ENCODE results near the gene HBG1. TPM values are rescaled to one million over a fixed set of nuclear protein-coding genes. Genes with fewer than 3 reads are reported as not detected.
"Not testable (repeated sequence)": the region's sequence is repeated elsewhere in the genome, so short reads cannot be mapped to it uniquely, and the experiment has no call there.

The HBG1 gene
- total RNA-seq, 1 experiment from 2014 or later: not detected

DNA sequence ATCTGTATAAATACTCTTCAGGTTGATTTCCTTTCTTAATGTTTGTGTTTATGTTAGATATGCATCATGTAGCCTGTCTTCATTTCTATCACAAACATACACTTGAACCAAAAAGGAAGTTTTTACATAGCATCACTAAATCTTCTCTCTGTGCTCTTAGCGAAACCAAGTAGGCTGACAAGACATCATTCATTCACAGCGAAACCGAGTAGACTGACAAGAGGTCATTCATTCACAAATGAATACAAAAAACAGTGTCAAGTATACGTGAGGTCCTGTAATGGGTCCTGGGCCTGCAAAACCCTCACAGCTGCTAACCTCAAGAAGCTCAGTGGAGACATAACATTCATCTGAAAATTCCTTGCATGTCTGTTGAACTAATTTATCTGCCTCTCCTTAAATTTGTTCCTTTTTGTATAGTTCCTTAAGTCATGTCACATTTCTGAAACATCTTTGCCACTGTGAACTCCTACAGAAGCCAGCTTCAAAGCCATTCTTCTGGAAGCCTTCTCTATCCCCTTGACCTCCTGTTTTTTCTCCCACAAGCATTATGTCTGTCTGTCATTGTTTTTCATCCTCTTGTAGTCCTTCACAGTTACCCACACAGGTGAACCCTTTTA lies 29.9 kb upstream of the HBG1 start:
- DNase-seq (ENCODE audit: extremely low read depth, low read depth): no peak

DNA sequence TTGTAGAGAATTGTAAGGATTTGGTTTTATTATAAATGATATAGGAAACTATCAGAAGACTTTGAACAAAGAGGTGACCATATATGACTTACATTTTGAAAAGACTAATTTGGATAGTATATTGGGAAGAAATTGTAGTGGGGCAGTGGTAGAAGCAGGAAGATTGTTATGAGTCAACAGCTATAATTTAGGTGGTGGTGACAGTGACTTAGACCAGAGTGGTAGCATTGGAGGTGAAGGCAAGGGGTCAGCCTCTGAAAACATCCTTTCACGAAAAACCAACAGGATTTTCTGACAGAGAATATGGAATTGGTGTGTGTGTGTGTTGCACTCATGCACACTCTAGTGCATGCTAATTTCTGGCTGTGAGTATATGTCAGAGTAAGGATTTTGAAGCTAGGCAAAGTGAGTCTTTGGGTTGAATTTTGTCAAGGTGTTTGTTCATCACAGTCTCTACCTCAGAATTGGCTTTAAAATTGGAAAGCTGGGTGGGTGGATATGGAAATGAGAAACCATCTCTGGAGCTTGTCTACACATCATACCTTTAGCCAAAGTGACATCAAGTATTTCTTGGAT lies 28.2 kb upstream of the HBG1 start:
- no peak for DNase-seq (ENCODE audit: extremely low read depth, low read depth)

DNA sequence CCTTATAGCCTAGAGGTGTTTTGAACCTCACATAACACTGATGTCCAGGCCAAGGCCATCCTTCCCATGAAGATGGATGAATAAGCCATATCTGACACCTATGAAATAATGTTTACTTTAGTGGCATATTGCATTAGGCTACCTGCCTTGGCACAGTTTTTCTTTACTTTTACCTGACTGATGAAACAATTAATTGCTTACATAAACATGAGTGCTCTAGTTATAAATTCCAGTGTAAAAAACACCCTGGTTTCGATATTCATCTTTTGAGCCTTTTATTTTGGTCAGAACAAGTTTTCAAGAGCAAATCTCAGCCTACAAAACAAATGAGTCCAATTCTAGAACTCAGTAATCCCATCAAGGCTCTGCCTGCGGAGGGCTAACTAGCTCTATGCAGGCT lies 27.0 kb upstream of the HBG1 start:
- no peak for DNase-seq (ENCODE audit: extremely low read depth, low read depth)

DNA sequence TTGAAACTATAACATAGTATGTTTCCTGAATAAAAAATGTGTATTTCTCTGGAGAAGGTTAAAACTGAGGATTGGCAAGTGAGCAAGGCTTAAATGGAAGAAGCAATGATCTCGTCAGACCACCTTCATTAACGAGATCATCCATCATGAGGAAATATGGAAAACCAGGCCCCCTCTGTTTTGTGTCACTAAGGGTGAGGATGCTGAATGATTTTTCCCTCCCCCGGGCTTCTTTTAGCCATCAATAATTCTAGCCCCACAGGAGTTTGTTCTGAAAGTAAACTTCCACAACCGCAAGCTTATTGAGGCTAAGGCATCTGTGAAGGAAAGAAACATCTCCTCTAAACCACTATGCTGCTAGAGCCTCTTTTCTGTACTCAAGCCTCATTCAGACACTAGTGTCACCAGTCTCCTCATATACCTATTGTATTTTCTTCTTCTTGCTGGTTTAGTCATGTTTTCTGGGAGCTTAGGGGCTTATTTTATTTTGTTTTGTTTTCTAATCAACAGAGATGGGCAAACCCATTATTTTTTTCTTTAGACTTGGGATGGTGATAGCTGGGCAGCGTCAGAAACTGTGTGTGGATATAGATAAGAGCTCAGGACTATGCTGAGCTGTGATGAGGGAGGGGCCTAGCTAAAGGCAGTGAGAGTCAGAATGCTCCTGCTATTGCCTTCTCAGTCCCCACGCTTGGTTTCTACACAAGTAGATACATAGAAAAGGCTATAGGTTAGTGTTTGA lies 25.9 kb upstream of the HBG1 start:
- no peak for DNase-seq (ENCODE audit: extremely low read depth, low read depth)

DNA sequence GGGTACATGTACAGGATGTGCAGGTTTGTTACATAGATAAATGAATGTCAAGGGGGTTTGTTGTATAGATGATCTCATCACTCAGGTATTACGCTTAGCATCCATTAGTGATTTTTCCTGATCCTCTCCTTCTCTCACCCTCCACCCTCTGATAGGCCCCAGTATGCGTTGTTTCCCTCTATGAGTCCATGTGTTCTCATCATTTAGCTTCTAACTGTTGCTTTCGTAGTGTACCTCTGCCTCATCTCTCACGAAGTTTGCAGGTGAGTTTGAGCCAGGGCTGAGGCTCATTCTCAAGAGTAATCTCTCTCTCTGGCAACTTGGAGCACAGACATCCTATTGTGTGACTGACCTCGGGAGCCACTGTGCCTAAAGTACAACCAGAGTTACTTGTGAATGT lies 24.7 kb upstream of the HBG1 start:
- no peak for DNase-seq (ENCODE audit: extremely low read depth, low read depth)

DNA sequence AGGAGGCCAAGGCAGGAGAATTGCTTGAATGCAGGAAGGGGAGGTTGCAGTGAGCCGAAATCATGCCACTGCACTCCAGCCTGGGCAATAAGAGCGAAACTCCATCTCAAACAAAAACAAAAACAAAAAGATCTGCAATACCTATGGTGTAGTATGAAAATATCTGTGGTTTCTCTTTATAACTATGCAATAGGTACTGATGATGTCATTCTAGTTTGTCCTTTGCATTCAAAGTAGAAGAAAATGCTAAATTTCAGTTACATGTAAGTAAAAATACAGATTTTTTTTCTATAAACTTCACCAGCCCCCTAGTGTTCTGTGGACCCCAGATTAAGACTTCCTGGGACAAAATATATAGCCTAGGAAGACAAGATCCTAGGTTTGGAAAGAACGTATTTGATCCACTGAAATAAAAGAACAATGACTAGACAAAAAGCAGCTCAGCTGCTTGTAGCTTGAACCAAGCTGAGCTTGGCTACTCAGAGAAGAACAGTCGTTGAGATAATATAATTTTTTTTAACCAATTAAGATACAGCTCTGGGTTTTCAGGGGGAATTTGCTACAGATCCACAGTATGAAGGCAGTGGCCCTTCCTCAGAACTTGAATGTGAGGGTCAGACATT lies 22.8 kb upstream of the HBG1 start:
- DNase-seq (ENCODE audit: extremely low read depth, low read depth): no peak

DNA sequence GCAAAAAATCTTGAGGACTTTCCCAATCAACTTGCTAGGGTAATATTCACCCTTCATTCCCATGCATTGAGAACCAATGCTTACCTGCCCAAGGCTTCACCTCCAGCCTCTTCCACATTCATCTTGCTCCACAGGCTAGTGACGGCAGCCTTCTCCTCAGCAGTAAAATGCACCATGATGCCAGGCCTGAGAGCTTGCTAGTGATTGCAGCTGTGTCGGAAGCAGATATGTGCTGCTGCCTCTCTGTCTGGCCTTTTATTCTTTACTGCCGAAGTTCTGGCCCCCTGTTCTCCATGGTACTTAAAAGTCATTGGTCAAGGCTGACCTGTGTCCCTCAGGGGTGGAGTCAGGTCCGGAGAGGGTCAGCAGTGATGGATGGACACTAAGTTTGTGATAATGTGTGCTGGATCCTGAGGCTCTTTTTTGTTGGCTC lies 20.1 kb upstream of the HBG1 start, which contains the start of gene HBE1:
Gene HBE1, minus strand, starts transcription at position 231 of the 433 bp plus-strand sequence. Its CDS starts 55 bp downstream, at position 176.
- no peak for DNase-seq (ENCODE audit: extremely low read depth, low read depth)

DNA sequence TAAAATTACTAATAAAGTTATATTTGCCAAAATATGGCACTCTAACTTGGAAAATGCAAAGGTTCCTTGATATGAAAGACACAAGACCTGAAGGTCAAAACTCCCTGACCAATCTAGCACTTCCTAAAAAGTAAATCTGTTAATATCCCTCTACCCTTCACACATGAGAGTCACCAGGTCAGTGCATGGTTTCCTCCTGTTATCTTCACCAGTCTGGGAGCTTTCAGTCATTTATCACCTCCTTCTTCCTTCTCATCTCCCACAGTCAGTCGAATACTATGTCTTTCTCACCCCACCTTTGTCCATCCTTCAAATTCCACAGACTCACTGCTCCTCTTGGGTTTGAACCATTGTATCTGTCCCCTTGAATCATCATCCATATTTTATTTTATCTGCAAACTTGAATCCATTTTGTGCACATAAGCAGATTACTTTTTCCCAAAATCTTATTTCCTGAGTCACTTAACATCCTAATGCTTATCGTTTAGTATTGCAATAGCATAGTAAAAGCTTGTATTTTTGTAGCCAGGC lies 17.4 kb upstream of the HBG1 start:
- DNase-seq (ENCODE audit: extremely low read depth, low read depth): no peak

DNA sequence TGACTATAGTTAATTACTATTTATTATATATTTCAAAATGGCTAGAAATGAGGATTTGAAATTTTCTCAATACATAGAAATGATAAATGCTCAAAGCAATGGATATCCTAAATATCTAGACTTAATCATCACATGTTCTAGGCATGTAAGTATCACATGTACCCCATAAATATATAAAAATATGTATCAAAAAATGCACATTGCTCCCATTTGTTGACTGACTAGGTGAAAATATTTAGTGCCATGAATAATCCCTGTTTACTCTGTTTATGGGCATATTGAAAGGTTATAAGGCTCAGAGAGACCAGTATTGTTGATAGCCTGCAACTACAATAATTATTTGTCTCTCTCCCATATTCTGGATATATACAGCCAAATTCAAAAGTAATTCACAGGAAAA lies 17.0 kb upstream of the HBG1 start:
- no peak for DNase-seq (ENCODE audit: extremely low read depth, low read depth)

DNA sequence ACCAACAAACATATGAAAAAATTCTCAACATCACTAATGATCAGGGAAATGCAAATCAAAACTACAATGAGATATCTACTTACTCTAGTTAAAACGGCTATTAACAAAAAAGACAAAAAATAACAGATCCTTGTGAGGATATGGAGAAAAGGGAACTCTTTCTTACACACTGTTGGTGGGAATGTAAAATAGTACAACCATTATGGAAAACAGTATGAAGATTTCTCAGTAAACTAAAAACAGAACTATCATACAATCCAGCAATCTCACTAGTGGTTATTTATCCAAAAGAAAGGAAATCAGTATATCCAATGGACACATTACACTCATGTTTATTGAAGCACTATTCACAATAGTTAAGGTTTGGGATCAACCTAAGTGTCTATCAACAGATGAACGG lies 16.2 kb upstream of the HBG1 start:
- DNase-seq (ENCODE audit: extremely low read depth, low read depth): no peak

DNA sequence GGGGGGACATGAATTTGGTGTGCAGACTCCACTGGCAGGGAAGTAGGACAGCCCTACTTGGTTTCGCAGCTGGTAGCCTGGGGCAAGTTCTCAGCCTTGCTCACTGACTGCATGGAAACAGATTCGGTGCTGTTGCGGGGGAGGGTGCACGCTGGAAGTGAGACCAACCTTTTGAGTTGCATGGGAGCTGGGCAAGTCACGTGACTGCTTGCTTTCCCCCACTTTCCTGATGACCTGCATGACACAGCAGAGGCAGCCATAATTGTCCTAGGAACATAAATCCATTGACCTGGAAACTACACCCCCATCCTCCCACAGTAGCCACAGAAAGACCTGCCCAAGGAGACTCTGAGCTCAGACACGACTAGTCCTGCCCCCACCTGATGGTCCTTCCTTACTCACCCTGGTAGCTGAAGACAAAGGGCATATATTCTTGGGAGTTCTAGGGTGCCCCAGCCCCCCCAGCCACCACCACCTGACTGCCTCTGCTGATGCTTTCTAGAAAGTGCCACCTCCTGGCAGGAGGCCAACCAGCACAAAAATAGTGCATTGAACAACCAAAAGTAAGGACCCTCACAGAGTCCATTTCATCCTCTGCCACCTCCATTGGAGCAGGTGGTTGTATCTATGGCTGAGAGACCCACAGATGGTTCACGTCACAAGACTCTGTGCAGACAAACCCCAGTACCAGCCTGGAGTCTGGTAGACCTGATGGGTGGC lies 9.0 kb upstream of the HBG1 start:
- no peak for DNase-seq (ENCODE audit: extremely low read depth, low read depth)

DNA sequence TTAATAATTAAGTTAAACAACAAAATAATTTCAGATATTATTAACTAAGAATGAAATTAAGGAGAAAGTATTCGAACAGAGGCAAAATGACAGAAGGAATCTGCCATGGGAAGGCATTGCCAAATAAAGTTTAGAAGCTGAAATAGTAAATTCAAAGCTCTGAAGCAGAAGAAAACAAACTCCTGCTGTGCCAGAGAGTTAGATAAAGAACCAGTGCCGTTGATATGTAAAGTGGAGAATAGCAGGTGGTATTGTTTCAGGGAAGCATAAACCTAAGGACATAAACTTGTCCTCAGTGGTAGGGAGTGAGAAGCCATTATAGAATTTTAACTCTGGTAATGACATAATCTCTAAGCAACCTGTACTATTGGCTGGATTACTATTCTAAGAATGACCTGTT lies 7.6 kb upstream of the HBG1 start:
- DNase-seq (ENCODE audit: extremely low read depth, low read depth): no peak

DNA sequence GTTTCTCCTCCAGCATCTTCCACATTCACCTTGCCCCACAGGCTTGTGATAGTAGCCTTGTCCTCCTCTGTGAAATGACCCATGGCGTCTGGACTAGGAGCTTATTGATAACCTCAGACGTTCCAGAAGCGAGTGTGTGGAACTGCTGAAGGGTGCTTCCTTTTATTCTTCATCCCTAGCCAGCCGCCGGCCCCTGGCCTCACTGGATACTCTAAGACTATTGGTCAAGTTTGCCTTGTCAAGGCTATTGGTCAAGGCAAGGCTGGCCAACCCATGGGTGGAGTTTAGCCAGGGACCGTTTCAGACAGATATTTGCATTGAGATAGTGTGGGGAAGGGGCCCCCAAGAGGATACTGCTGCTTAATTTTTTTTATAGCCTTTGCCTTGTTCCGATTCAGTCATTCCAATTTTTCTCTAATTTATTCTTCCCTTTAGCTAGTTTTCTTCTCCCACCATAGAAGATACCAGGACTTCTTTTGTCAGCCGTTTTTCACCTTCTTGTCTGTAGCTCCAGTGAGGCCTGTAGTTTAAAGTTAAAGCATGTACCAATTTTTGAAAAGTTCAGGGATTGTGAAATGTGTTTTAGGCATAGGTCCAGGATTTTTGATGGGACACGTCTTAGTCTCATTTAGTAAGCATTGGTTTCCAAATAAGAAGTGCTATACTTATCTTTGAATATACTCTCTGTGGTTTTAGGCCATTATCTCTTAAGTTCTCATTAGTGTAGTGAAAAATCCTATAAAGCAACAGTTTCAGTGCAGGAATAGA lies 5.2 kb upstream of the HBG1 start, which contains the start of gene HBG2:
Gene HBG2, minus strand, starts transcription at position 136 of the 768 bp plus-strand sequence. Its CDS starts 53 bp downstream, at position 83.
- DNase-seq (ENCODE audit: extremely low read depth, low read depth): not testable (repeated sequence)

DNA sequence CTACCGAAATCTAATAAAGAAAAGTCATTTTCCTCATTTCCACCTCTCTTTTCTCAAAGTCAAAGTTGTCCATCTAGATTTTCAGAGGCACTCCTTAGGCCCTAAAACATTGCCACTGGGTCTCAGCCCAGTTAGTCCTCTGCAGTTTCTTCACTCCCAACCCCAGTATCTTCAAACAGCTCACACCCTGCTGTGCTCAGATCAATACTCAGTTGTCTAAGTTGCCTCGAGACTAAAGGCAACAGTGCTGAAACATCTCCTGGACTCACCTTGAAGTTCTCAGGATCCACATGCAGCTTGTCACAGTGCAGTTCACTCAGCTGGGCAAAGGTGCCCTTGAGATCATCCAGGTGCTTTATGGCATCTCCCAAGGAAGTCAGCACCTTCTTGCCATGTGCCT lies 4.4 kb upstream of the HBG1 start:
- DNase-seq (ENCODE audit: extremely low read depth, low read depth): not testable (repeated sequence)

DNA sequence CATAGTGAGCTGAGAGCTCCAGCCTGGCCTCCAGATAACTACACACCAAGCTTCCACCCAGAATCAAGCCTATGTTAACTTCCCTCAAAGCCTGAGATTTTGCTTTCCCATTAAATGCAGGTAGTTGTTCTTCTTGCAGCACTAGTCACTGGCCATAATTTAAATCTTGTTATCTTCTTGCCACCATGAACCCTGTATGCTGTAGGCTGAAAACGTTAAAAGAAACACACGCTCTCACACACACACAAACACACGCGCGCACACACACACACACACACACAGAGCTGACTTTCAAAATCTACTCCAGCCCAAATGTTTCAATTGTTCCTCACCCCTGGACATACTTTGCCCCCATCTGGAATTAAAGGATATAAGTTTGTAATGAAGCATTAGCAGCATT lies 3.8 kb upstream of the HBG1 start:
- not testable (repeated sequence) for DNase-seq (ENCODE audit: extremely low read depth, low read depth)

DNA sequence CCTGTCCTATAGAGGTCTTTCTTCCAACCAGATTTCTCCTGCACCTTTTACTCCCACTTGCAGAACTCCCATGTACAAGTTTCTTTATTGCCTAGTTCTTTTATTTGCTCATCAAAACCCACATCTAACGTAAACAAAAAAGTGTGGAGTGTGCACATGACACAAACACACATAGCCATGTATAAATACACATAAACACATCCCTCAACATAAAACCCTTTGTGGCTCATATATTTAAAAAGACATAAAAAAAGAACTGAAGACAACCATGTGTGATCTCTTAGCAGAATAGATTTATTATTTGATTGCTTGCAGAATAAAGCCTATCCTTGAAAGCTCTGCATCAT lies 3.2 kb upstream of the HBG1 start:
- DNase-seq (ENCODE audit: extremely low read depth, low read depth): no peak

DNA sequence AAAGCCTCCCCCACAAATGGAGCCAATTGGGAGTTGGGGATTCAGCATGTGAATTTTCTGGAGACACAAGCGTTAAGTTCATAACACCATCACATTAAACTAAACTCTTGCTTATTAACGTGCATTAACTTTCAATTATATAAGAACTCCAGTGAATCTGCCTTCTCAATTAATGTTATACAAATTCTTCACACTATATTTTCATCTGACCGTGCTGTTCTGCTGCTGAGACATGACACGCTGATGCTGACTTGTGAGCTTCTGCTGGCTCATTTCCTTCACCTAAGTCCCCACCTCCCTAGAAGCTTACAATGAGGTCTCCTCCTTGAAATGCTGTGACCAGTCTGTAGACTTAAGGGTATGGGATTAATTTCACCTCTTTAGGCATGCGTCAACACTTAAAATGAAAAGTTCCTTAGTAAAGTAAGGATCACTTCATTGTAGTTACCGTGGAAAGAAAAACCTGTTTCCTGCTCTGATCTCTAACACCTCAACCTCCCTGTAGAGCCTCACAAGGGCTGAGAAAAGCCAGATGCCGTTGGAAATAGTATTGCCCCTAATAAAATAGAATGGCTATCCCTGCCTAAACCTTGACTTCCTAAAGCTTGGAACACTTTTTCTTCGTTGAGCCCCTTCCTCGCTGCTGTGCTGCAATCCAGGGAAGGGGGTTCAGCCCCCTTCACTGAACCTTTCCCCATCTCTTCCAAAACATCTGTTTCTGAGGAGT lies 2.7 kb upstream of the HBG1 start:
- DNase-seq (ENCODE audit: extremely low read depth, low read depth): no peak

DNA sequence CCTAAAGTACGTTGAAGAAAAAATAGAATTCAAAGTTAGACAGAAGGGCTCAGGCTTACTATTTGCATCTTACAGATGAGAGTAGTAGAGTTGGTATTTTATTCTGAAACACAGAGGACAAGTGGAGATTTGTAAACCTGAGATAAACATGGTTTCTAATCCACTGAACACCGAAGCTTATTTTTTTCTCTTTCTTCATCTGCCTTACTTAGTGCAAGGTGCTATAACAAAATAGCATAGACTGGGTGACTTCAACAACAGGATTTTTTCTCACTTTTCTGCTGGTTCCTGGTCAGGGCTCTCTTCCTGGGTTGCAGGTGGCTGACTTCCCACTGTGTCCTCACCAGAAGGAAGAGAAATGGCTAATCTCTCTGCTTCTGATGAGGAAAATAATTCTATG lies 2.1 kb upstream of the HBG1 start:
- DNase-seq (ENCODE audit: extremely low read depth, low read depth): no peak

DNA sequence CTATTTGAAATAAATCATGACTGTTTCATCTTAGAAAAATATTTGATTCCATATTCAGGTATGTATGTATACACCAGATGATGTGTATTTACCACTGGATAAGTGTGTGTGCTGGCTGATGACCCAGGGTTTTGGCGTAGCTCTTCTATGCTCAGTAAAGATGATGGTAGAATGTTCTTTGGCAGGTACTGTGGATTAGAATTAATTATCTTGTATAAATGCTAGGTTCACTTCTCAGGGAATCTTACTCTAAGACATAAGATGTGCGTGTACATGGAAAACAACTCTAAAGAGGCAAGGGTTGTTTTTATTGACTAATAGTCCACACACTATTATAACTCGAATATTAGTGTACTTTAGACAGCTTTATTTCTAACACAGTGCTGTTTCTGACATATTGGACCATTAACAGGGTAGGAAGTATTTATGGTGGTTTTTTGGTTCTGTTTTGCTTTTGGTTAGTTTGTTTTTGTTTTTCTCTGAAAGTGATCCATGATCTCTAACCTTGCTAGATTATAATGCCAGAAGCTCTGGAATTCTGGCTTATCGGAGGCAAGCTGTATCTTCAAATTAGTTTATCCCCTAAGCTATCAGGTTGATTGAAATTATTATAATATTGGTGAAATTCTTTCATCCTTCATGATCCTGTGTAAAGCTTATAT lies 1.0 kb upstream of the HBG1 start:
- DNase-seq (ENCODE audit: extremely low read depth, low read depth): no peak
